ENCODE results near the gene ITGBL1. TPM values are rescaled to one million over a fixed set of nuclear protein-coding genes. Genes with fewer than 3 reads are reported as not detected.

The ITGBL1 gene
- total and polyA plus RNA-seq, 2 of the 13 experiments (the other 11 are each of a cell fraction or from before 2014, with no cell fraction given) = 0.02 TPM; not detected in 1

DNA sequence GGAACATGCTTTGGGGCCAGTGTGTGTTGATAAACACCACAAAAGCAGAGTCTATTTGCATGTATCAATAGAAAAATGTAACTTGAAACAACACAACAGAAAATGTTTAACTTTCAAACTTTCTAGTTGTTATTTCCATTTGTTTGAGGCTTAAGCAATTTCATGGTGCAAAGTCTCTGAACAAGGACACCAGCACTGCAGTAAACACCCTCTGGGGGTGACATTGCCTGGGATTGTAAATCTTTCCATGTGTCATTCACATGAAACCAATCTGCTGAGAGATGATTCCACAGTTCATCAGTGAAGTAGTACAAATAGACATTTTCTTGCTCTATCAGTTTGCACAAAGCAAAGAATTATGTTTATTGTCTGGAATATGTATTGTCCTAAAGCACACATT is 124.5 kb downstream of the ITGBL1 start (continued):
- TF ChIP-seq, protein P1, sequence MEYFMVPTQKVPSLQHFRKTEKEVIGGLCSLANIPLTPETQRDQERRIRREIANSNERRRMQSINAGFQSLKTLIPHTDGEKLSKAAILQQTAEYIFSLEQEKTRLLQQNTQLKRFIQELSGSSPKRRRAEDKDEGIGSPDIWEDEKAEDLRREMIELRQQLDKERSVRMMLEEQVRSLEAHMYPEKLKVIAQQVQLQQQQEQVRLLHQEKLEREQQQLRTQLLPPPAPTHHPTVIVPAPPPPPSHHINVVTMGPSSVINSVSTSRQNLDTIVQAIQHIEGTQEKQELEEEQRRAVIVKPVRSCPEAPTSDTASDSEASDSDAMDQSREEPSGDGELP (IDR thresholded peaks at IDR 0.05; ENCODE audit: borderline replicate concordance, low read depth) = no peak
- TF ChIP-seq FOXK1 (CRISPR knock-in tag; IDR thresholded peaks at IDR 0.05; ENCODE audit: borderline replicate concordance, low read depth) = peak; percentile 89
- peak; percentile 25 for TF ChIP-seq TBL1XR1 (IDR thresholded peaks at IDR 0.05; ENCODE audit: borderline replicate concordance, low read length, partially characterized antibody)
- TF ChIP-seq AGO2 (optimal IDR thresholded peaks at IDR 0.05; ENCODE audit: low read depth, low read length) = no peak
- TF ChIP-seq DPF2 (CRISPR knock-in tag; IDR thresholded peaks at IDR 0.05; ENCODE audit: borderline replicate concordance, low read depth) = 0 out of 2 replicates have a peak, but pooled peaks have one; percentile 18
- TF ChIP-seq, protein P2, sequence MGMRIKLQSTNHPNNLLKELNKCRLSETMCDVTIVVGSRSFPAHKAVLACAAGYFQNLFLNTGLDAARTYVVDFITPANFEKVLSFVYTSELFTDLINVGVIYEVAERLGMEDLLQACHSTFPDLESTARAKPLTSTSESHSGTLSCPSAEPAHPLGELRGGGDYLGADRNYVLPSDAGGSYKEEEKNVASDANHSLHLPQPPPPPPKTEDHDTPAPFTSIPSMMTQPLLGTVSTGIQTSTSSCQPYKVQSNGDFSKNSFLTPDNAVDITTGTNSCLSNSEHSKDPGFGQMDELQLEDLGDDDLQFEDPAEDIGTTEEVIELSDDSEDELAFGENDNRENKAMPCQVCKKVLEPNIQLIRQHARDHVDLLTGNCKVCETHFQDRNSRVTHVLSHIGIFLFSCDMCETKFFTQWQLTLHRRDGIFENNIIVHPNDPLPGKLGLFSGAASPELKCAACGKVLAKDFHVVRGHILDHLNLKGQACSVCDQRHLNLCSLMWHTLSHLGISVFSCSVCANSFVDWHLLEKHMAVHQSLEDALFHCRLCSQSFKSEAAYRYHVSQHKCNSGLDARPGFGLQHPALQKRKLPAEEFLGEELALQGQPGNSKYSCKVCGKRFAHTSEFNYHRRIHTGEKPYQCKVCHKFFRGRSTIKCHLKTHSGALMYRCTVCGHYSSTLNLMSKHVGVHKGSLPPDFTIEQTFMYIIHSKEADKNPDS (CRISPR knock-in tag; IDR thresholded peaks at IDR 0.05) = no peak
- no peak for TF ChIP-seq ZSCAN12 (CRISPR knock-in tag; IDR thresholded peaks at IDR 0.05)
- no peak for TF ChIP-seq SRF (IDR thresholded peaks at IDR 0.05; ENCODE audit: low read depth, low read length)
- peak; percentile 12; the same call in 1 of the 2 replicates for TF ChIP-seq ISL2 (CRISPR knock-in tag; IDR thresholded peaks at IDR 0.05)
- no peak for TF ChIP-seq TRIM24 (CRISPR knock-in tag; IDR thresholded peaks at IDR 0.05)
- TF ChIP-seq GABPB1 (CRISPR knock-in tag; IDR thresholded peaks at IDR 0.05) = peak; percentile 25; the same call in 1 of the 2 replicates
- no peak for TF ChIP-seq ZNF558 (CRISPR knock-in tag; IDR thresholded peaks at IDR 0.05; ENCODE audit: borderline replicate concordance)
- TF ChIP-seq, protein P3, sequence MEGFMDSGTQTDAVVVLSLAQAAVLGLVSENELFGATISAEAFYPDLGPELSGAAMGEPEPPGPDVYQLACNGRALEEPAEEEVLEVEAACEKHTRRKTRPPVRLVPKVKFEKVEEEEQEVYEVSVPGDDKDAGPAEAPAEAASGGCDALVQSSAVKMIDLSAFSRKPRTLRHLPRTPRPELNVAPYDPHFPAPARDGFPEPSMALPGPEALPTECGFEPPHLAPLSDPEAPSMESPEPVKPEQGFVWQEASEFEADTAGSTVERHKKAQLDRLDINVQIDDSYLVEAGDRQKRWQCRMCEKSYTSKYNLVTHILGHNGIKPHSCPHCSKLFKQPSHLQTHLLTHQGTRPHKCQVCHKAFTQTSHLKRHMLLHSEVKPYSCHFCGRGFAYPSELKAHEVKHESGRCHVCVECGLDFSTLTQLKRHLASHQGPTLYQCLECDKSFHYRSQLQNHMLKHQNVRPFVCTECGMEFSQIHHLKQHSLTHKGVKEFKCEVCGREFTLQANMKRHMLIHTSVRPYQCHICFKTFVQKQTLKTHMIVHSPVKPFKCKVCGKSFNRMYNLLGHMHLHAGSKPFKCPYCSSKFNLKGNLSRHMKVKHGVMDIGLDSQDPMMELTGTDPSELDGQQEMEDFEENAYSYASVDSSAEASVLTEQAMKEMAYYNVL (CRISPR knock-in tag; IDR thresholded peaks at IDR 0.05; ENCODE audit: borderline replicate concordance) = no peak
- TF ChIP-seq ZNF781 (CRISPR knock-in tag; IDR thresholded peaks at IDR 0.05; ENCODE audit: borderline replicate concordance, not compliant biosample characterization) = no peak
- TF ChIP-seq, protein P4, sequence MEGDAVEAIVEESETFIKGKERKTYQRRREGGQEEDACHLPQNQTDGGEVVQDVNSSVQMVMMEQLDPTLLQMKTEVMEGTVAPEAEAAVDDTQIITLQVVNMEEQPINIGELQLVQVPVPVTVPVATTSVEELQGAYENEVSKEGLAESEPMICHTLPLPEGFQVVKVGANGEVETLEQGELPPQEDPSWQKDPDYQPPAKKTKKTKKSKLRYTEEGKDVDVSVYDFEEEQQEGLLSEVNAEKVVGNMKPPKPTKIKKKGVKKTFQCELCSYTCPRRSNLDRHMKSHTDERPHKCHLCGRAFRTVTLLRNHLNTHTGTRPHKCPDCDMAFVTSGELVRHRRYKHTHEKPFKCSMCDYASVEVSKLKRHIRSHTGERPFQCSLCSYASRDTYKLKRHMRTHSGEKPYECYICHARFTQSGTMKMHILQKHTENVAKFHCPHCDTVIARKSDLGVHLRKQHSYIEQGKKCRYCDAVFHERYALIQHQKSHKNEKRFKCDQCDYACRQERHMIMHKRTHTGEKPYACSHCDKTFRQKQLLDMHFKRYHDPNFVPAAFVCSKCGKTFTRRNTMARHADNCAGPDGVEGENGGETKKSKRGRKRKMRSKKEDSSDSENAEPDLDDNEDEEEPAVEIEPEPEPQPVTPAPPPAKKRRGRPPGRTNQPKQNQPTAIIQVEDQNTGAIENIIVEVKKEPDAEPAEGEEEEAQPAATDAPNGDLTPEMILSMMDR (CRISPR knock-in tag; IDR thresholded peaks at IDR 0.05) = peak; percentile 41
- no peak for TF ChIP-seq CBX5 (CRISPR knock-in tag; IDR thresholded peaks at IDR 0.05; ENCODE audit: borderline replicate concordance)
- TF ChIP-seq, protein P5, sequence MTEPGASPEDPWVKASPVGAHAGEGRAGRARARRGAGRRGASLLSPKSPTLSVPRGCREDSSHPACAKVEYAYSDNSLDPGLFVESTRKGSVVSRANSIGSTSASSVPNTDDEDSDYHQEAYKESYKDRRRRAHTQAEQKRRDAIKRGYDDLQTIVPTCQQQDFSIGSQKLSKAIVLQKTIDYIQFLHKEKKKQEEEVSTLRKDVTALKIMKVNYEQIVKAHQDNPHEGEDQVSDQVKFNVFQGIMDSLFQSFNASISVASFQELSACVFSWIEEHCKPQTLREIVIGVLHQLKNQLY (CRISPR knock-in tag; IDR thresholded peaks at IDR 0.05) = peak; percentile 97
- TF ChIP-seq HNRNPUL1 (IDR thresholded peaks at IDR 0.05; ENCODE audit: low read depth, low read length) = no peak
- TF ChIP-seq MXI1 (IDR thresholded peaks at IDR 0.05; ENCODE audit: borderline replicate concordance, low read depth, low read length) = no peak
- TF ChIP-seq NR3C1 (CRISPR knock-in tag; IDR thresholded peaks at IDR 0.05) = no peak
- TF ChIP-seq ZNF569 (CRISPR knock-in tag; IDR thresholded peaks at IDR 0.05; ENCODE audit: borderline replicate concordance) = no peak
- TF ChIP-seq RXRB (CRISPR knock-in tag; IDR thresholded peaks at IDR 0.05; ENCODE audit: borderline replicate concordance) = peak; percentile 65
- TF ChIP-seq ZNF253 (CRISPR knock-in tag; IDR thresholded peaks at IDR 0.05; ENCODE audit: borderline replicate concordance) = no peak
- peak; percentile 87; the same call in 1 of the 2 replicates for TF ChIP-seq NCOA2 (CRISPR knock-in tag; IDR thresholded peaks at IDR 0.05)

All from HepG2 (cell line).